B cell (primary cell): ENCODE measurements around the gene CNTNAP2. TPM values are rescaled to one million over a fixed set of nuclear protein-coding genes. Genes with fewer than 3 reads are reported as not detected.

Experiments
- ATAC-seq: fragments of 200-7000 bp; cut with Tn5 transposase; one replicate; pipeline ENCODE4 v1.10.0; 2021; ENCODE audit warnings: low read depth, mild to moderate bottlenecking, moderate number of reproducible peaks, moderate library complexity
- CTCF ChIA-PET: fragments of 350-600 bp; sonication (Branson Sonifier 250); formaldehyde crosslinking; loops from one replicate; lab custom pipeline; 2021; ENCODE audit warnings: antibody characterized with exemption, inconsistent platforms; lab: Charles Lee
- POLR2A ChIA-PET: fragments of 350-600 bp; sonication (Branson Sonifier 250); formaldehyde crosslinking; loops from one replicate; lab custom pipeline; 2021; ENCODE audit warnings: antibody characterized with exemption; lab: Charles Lee
- DNase-seq: peaks from one replicate; pipeline ENCODE4 v3.0.0; 2013
- H2AFZ ChIP-seq: 2 replicates; pipeline ENCODE4 v1.6.1; 2012; ENCODE audit warnings: mild to moderate bottlenecking, low read depth, low read length; ENCODE audit not compliant: insufficient read depth, poor library complexity, severe bottlenecking
- H3K27ac ChIP-seq, 2 donors: 1 replicate in 1 of 2; 2 replicates in 1 of 2; pipeline ENCODE4 v1.5.1; 2012 to 2013; ENCODE audit warnings: low read length in 2 of 2, mild to moderate bottlenecking in 2 of 2, moderate library complexity in 1 of 2
- H3K27me3 ChIP-seq, 4 experiments: fragments of 200-600 bp in 1 of 4; sonication (generic) in 1 of 4; replicated peaks in 1 of 4; 1 replicate in 2 of 4; 2 replicates in 2 of 4; pipeline versions ENCODE4 v1.6.1 to v1.7.0; 2013 to 2016; ENCODE audit warnings: low read length in 3 of 4, mild to moderate bottlenecking in 2 of 4, mixed read lengths in 1 of 4, moderate library complexity in 1 of 4; ENCODE audit not compliant: insufficient read depth in 4 of 4, control insufficient read depth in 3 of 4; ENCODE audit errors: control extremely low read depth in 1 of 4
- H3K36me3 ChIP-seq, 2 experiments: replicated peaks in 1 of 2; 1 replicate in 1 of 2; 2 replicates in 1 of 2; pipeline versions ENCODE4 v1.6.1 to v1.7.1; 2013; ENCODE audit warnings: low read length in 1 of 2; ENCODE audit not compliant: insufficient read depth in 2 of 2, control insufficient read depth in 1 of 2; ENCODE audit errors: control extremely low read depth in 1 of 2, extremely low read depth in 1 of 2
- H3K4me1 ChIP-seq, 2 donors: fragments of 200-600 bp in 1 of 2; sonication (generic) in 1 of 2; 1 replicate in 1 of 2; 2 replicates in 1 of 2; pipeline versions ENCODE4 v1.5.1 to v1.6.1; 2013 to 2017; ENCODE audit warnings: low read length in 2 of 2; ENCODE audit not compliant: control insufficient read depth in 2 of 2, insufficient read depth in 2 of 2
- H3K4me2 ChIP-seq: replicated peaks from 2 replicates; pipeline ENCODE3; 2012; ENCODE audit warnings: mild to moderate bottlenecking, low read depth, low read length; ENCODE audit not compliant: poor library complexity, severe bottlenecking
- H3K4me3 ChIP-seq, 5 experiments: fragments of 200-600 bp in 1 of 5; sonication (generic) in 1 of 5; 1 replicate in 3 of 5; 2 replicates in 2 of 5; pipeline versions ENCODE4 v1.5.1 to v1.7.0; 2011 to 2016; ENCODE audit warnings: low read length in 4 of 5, mild to moderate bottlenecking in 4 of 5, low read depth in 2 of 5, control low read depth in 1 of 5, moderate library complexity in 1 of 5; ENCODE audit not compliant: insufficient read depth in 1 of 5; ENCODE audit errors: control extremely low read depth in 1 of 5, extremely low read depth in 1 of 5
- H3K79me2 ChIP-seq: fragments of 200-600 bp; sonication (generic); one replicate; pipeline ENCODE4 v1.6.0; 2016; ENCODE audit warnings: low read length; ENCODE audit not compliant: control insufficient read depth, insufficient read depth
- H3K9ac ChIP-seq: fragments of 200-600 bp; sonication (generic); 2 replicates; pipeline ENCODE4 v1.6.1; 2017; ENCODE audit warnings: mild to moderate bottlenecking, low read length, moderate library complexity
- H3K9me3 ChIP-seq, 3 donors: one replicate each; pipeline versions ENCODE4 v1.6.1 to v1.7.1; 2013; ENCODE audit warnings: low read length in 2 of 3; ENCODE audit not compliant: control insufficient read depth in 2 of 3, insufficient read depth in 1 of 3; ENCODE audit errors: control extremely low read depth in 1 of 3
- H4K20me1 ChIP-seq: 2 replicates; pipeline ENCODE4 v1.6.0; 2012; ENCODE audit warnings: mild to moderate bottlenecking, low read length; ENCODE audit not compliant: insufficient read depth, control insufficient read depth, poor library complexity, severe bottlenecking
- H3K27ac Mint-ChIP-seq: one replicate; pipeline ENCODE4 v1.8.0; 2021; ENCODE audit warnings: mixed read lengths
- H3K27me3 Mint-ChIP-seq: one replicate; pipeline ENCODE4 v1.8.0; 2021; ENCODE audit warnings: mixed read lengths
- H3K4me1 Mint-ChIP-seq: one replicate; pipeline ENCODE4 v1.8.0; 2021; ENCODE audit warnings: mixed read lengths
- H3K4me3 Mint-ChIP-seq: one replicate; pipeline ENCODE4 v1.8.0; 2021; ENCODE audit warnings: mixed read lengths
- H3K9me3 Mint-ChIP-seq: one replicate; pipeline ENCODE4 v1.8.0; 2022; ENCODE audit warnings: mixed read lengths; ENCODE audit not compliant: insufficient read depth
- EZH2 ChIP-seq: IDR thresholded peaks from 2 replicates; pipeline ENCODE4 v1.6.1; 2012; ENCODE audit warnings: borderline replicate concordance, low read depth, mild to moderate bottlenecking, moderate library complexity, low read length; ENCODE audit not compliant: insufficient read depth, poor library complexity, severe bottlenecking
- WGBS: methylation state at CpG from one replicate; pipeline ENCODE4 v1.1.5; 2013; ENCODE audit warnings: missing lambda C conversion rate; ENCODE audit not compliant: insufficient coverage; 5-methylcytosine and 5-hydroxymethylcytosine counted together
- intact Hi-C: fragments of 100-400 bp; cut with micrococcal nuclease; formaldehyde crosslinking; loops from one replicate; pipeline ENCODE4 v1.10.0; 2022
- polyA plus RNA-seq: library from polyadenylated mRNA; depleted of rRNA; stranded (reverse); fragments of >200 nt; gene quantifications from 2 replicates; pipeline ENCODE4 v1.2.3, GENCODE V29; 2012
- total RNA-seq, 2 donors: library from RNA; stranded (reverse); fragments of 120-200 nt in 1 of 2; gene quantifications; 1 replicate in 1 of 2; 2 replicates in 1 of 2; pipeline versions ENCODE4 v1.2.3 to v1.2.4, GENCODE V29; 2013 to 2022
- TF ChIP-seq, protein P1 (sequence below): fragments of 200-600 bp; IDR thresholded peaks from one replicate; pipeline ENCODE4 v1.8.0; 2022; ENCODE audit warnings: antibody characterized with exemption, mild to moderate bottlenecking

The CNTNAP2 gene
- total and polyA plus RNA-seq, 2 donors (not counting 1 experiment from before 2014, with no cell fraction given), result 7.4 to 16.6 TPM

GRCh38 chr7:146982482-146982881, 865.9 kb downstream of the CNTNAP2 start:
- Mint-ChIP-seq H3K27ac (no peak overlapping the region), H3K27me3 (no peaks in the 10 kb centered on the region), H3K9me3 (peaks cover 9% of the 10 kb centered on the region), H3K4me3 (no peak overlapping the region), H3K4me1 (no peaks in the 10 kb centered on the region)
- no peaks in the 10 kb centered on the region for H3K27me3 ChIP-seq
- DNase-seq (no peak), ATAC-seq (no peak)
- TF ChIP-seq, protein P1, sequence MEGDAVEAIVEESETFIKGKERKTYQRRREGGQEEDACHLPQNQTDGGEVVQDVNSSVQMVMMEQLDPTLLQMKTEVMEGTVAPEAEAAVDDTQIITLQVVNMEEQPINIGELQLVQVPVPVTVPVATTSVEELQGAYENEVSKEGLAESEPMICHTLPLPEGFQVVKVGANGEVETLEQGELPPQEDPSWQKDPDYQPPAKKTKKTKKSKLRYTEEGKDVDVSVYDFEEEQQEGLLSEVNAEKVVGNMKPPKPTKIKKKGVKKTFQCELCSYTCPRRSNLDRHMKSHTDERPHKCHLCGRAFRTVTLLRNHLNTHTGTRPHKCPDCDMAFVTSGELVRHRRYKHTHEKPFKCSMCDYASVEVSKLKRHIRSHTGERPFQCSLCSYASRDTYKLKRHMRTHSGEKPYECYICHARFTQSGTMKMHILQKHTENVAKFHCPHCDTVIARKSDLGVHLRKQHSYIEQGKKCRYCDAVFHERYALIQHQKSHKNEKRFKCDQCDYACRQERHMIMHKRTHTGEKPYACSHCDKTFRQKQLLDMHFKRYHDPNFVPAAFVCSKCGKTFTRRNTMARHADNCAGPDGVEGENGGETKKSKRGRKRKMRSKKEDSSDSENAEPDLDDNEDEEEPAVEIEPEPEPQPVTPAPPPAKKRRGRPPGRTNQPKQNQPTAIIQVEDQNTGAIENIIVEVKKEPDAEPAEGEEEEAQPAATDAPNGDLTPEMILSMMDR, result no peak
- no peak for TF ChIP-seq EZH2
- no peaks in the 10 kb centered on the region for H3K79me2 ChIP-seq
- H3K4me3 ChIP-seq, result no peak overlapping the region
- H4K20me1 ChIP-seq, result no peaks in the 10 kb centered on the region
- POLR2A ChIA-PET, result no interaction called here
- peaks cover 0 to 3% (median 0%) of the 10 kb centered on the region in 3 donors for H3K9me3 ChIP-seq
- no peaks in the 10 kb centered on the region for H3K36me3 ChIP-seq
- no peak overlapping the region for H2AFZ ChIP-seq
- H3K4me1 ChIP-seq, result no peaks in the 10 kb centered on the region
- 82% methylated on average over 2 of the region's 2 CpGs for WGBS
- H3K9ac ChIP-seq, result no peak overlapping the region
- CTCF ChIA-PET, result no interaction called here
- H3K27ac ChIP-seq, result no peak overlapping the region
- no peak overlapping the region for H3K4me2 ChIP-seq
- intact Hi-C loops, result no loop called here

DNA sequence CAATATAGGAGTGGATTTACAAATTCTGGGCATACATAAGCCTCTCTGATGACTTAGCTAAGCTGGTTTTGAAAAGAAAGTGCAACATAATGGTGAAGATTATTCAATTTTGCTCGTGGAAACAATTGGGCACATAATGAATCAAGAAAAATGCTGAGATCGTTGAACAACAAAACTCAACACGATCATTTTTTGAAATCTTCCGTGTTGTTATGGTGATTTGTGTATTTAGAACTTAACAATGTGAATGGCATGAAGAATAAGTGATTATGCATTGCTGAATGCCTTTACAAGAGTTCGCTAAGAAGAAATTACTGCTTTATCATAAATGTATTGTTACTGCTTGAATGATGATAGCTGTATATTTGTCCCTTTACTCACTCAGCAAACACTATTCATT, 875.0 kb downstream of the CNTNAP2 start:
- ChIA-PET POLR2A (no interaction called here), CTCF (no interaction called here)
- Mint-ChIP-seq H3K4me1 (no peaks in the 10 kb centered on the region), H3K9me3 (peaks cover 5% of the 10 kb centered on the region), H3K4me3 (no peak overlapping the region), H3K27ac (no peak overlapping the region), H3K27me3 (no peaks in the 10 kb centered on the region)
- no peak overlapping the region for H3K27ac ChIP-seq
- H2AFZ ChIP-seq, result no peak overlapping the region
- DNase-seq, result no peak
- no peak overlapping the region for H3K4me3 ChIP-seq
- H3K9me3 ChIP-seq, result peaks cover 0 to 3% (median 2%) of the 10 kb centered on the region in 3 donors
- WGBS, result 79% methylated on average over 4 of the region's 5 CpGs
- H3K27me3 ChIP-seq, result no peaks in the 10 kb centered on the region
- TF ChIP-seq, protein P1, result no peak
- no peak for TF ChIP-seq EZH2
- no peak overlapping the region for H3K4me2 ChIP-seq
- ATAC-seq, result no peak
- no peaks in the 10 kb centered on the region for H3K79me2 ChIP-seq
- no peaks in the 10 kb centered on the region for H3K36me3 ChIP-seq
- H4K20me1 ChIP-seq, result no peaks in the 10 kb centered on the region
- intact Hi-C loops, result no loop called here
- no peaks in the 10 kb centered on the region for H3K4me1 ChIP-seq
- no peak overlapping the region for H3K9ac ChIP-seq
